HepG2 (cell line): Measurements from ENCODE around the gene CBX6. TPM values are rescaled to one million over a fixed set of nuclear protein-coding genes. Genes with fewer than 3 reads are reported as not detected.

Source experiments
- ATAC-seq: fragments of 200-7000 bp; cut with Tn5 transposase; 3 replicates; pipeline ENCODE4 v1.9.1; 2020; ENCODE audit warnings: mild to moderate bottlenecking, moderate library complexity
- BruUV-seq: library from RNA; stranded (reverse); fragments of 400-500 nt; replicated peaks from 2 replicates; lab custom pipeline; 2021; lab: Mats Ljungman, UMichigan
- CTCF ChIA-PET: fragments of 300-600 bp; formaldehyde crosslinking; extraction: SDS; loops from one replicate; lab custom pipeline; 2021; ENCODE audit warnings: low total read pairs, inconsistent platforms, low intra/inter-chr PET ratio; lab: Yijun Ruan, JAX
- POLR2A ChIA-PET: fragments of 350-600 bp; sonication (Branson Sonifier 250); formaldehyde crosslinking; loops from one replicate; lab custom pipeline; 2020; ENCODE audit warnings: antibody characterized with exemption, inconsistent platforms; lab: Yijun Ruan, JAX
- DNase-seq: peaks from one replicate; pipeline ENCODE4 v3.0.0-alpha.2; 2015; ENCODE audit warnings: low spot score
- FAIRE-seq: peaks from 3 replicates; lab custom pipeline; 2011; peaks lifted over from hg19 to GRCh38; lab: Jason Lieb, UNC
- H2AFZ ChIP-seq: one replicate; pipeline ENCODE4 v1.6.1; 2011; ENCODE audit warnings: low read length, inconsistent platforms
- H3K27ac ChIP-seq: fragments of 300-600 bp; 3 replicates; pipeline ENCODE4 v1.8.0; 2011; ENCODE audit warnings: mixed run types, mild to moderate bottlenecking, mixed read lengths, low read length, inconsistent platforms; ENCODE audit not compliant: insufficient read depth; ENCODE audit errors: extremely low read length
- H3K27me3 ChIP-seq, 2 experiments: fragments of 200-600 bp in 1 of 2; 2 replicates in 1 of 2; 3 replicates in 1 of 2; pipeline versions ENCODE4 v1.6.0 to v1.8.0; 2011; ENCODE audit warnings: low read length in 2 of 2, mild to moderate bottlenecking in 2 of 2, moderate library complexity in 2 of 2, inconsistent platforms in 1 of 2; ENCODE audit not compliant: insufficient read depth in 2 of 2, control insufficient read depth in 1 of 2
- H3K36me3 ChIP-seq, 2 experiments: fragments of 200-600 bp in 1 of 2; replicated peaks in 1 of 2; 2 replicates in 1 of 2; 3 replicates in 1 of 2; pipeline versions ENCODE4 v1.5.1 to v1.8.0; 2011; ENCODE audit warnings: low read length in 2 of 2, inconsistent platforms in 1 of 2; ENCODE audit not compliant: insufficient read depth in 2 of 2, control insufficient read depth in 1 of 2
- H3K4me1 ChIP-seq: 2 replicates; pipeline ENCODE4 v1.5.1; 2012; ENCODE audit warnings: low read length, inconsistent platforms; ENCODE audit not compliant: insufficient read depth
- H3K4me2 ChIP-seq: 2 replicates; pipeline ENCODE4 v1.6.0; 2011; ENCODE audit warnings: low read depth, low read length, inconsistent platforms
- H3K4me3 ChIP-seq, 3 experiments: fragments of 200-600 bp in 1 of 3; sonication (generic), shearing (Covaris generic) in 1 of 3; replicated peaks in 1 of 3; 2 replicates each; pipeline ENCODE4 v1.5.1; 2011 to 2016; ENCODE audit warnings: low read length in 3 of 3, inconsistent platforms in 2 of 3, low read depth in 2 of 3, mild to moderate bottlenecking in 2 of 3, control low read depth in 1 of 3, mixed read lengths in 1 of 3; ENCODE audit not compliant: insufficient read depth in 1 of 3
- H3K79me2 ChIP-seq: one replicate; pipeline ENCODE4 v1.6.1; 2011; ENCODE audit warnings: low read length, inconsistent platforms; ENCODE audit not compliant: insufficient read depth
- H3K9ac ChIP-seq: 2 replicates; pipeline ENCODE4 v1.6.0; 2011; ENCODE audit warnings: mild to moderate bottlenecking, low read depth, low read length, inconsistent platforms; ENCODE audit not compliant: insufficient read depth
- H3K9me3 ChIP-seq: 2 replicates; pipeline ENCODE4 v1.5.1; 2012; ENCODE audit warnings: mild to moderate bottlenecking, low read length
- H4K20me1 ChIP-seq: 2 replicates; pipeline ENCODE4 v1.6.0; 2011; ENCODE audit warnings: inconsistent platforms, mild to moderate bottlenecking, low read length, moderate library complexity; ENCODE audit not compliant: insufficient read depth
- CAMTA2 ChIP-seq: sonication (generic); formaldehyde crosslinking; IDR thresholded peaks from 2 replicates; pipeline ENCODE4 v1.4.0; 2020; ENCODE audit warnings: mild to moderate bottlenecking, missing genetic modification reagents, borderline replicate concordance
- HES4 ChIP-seq: sonication (generic); formaldehyde crosslinking; IDR thresholded peaks from 2 replicates; pipeline ENCODE4 v1.9.0; 2021; ENCODE audit warnings: mild to moderate bottlenecking, missing genetic modification reagents, borderline replicate concordance
- ZNF878 ChIP-seq: sonication (generic); formaldehyde crosslinking; IDR thresholded peaks from 2 replicates; pipeline ENCODE4 v1.8.1; 2023; ENCODE audit warnings: mild to moderate bottlenecking, missing genetic modification reagents, moderate library complexity
- WGBS: methylation state at CpG from one replicate; pipeline ENCODE4 v1.1.6; 2017; ENCODE audit warnings: low lambda C conversion rate; 5-methylcytosine and 5-hydroxymethylcytosine counted together
- in situ Hi-C: cut with HindIII; loops from 2 replicates; pipeline ENCODE4 v1.10.0; 2017; ENCODE audit warnings: low pct_unique_long_range_greater_than_20kb; ENCODE audit not compliant: extremely low pct_ligation_motif_present
- intact Hi-C: fragments of 100-400 bp; cut with micrococcal nuclease; formaldehyde crosslinking; loops from one replicate; pipeline ENCODE4 v1.10.0; 2022; ENCODE audit not compliant: unreplicated experiment
- polyA plus RNA-seq, 8 experiments: library from polyadenylated mRNA; depleted of rRNA in 3 of 8; stranded (reverse) in 7 of 8; unstranded in 1 of 8; fragments of >200 nt; fragmentation: Illumina TruSeq in 4 of 8; extraction: Trizol in 4 of 8; gene quantifications; 2 replicates each; pipeline versions ENCODE4 v1.2.1 to v1.2.3, GENCODE V29; 2011 to 2016; ENCODE audit warnings: low read depth in 4 of 8, missing spikeins in 1 of 8, mixed read lengths in 1 of 8; ENCODE audit not compliant: insufficient read depth in 1 of 8
- total RNA-seq, 5 experiments: library from RNA; depleted of rRNA; stranded (reverse); fragments of >200 nt; fragmentation: Illumina TruSeq; extraction: Trizol; gene quantifications; 2 replicates each; pipeline ENCODE4 v1.2.3, GENCODE V29; 2016; ENCODE audit warnings: low read depth in 1 of 5
- TF ChIP-seq, protein P1 (sequence below): sonication (generic); formaldehyde crosslinking; IDR thresholded peaks from 2 replicates; pipeline ENCODE4 v1.4.0; 2020; ENCODE audit warnings: missing genetic modification reagents, borderline replicate concordance
- TF ChIP-seq, protein P2 (sequence below): sonication (generic); formaldehyde crosslinking; IDR thresholded peaks from 2 replicates; pipeline ENCODE4 v1.4.0; 2020; ENCODE audit warnings: missing genetic modification reagents

Gene CBX6
- total and polyA plus RNA-seq, 2 of the 13 experiments (the other 11 are each of a cell fraction or from before 2014, with no cell fraction given) = 1.7 to 6.5 TPM

DNA sequence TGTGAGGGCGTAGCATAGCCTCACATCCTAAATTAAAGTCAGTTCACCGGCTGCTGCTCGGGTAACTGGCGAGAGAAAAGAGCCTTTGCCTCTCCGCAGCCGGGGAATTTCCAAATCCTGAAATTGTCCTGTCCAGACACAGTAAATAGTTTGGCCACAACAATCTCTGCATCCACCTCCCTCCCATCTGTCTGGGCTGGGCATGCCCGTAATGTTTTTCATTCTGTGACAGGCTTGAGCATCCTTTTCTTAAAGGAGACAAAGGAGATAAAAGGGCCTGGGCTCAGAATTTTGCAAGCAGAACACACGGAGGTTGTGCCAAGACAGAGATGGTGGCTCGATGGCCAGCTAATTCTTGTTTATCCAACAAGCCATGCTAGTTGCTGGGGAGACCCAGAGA lies 19.2 kb upstream of the CBX6 start (continued):
- TF ChIP-seq, protein P1, sequence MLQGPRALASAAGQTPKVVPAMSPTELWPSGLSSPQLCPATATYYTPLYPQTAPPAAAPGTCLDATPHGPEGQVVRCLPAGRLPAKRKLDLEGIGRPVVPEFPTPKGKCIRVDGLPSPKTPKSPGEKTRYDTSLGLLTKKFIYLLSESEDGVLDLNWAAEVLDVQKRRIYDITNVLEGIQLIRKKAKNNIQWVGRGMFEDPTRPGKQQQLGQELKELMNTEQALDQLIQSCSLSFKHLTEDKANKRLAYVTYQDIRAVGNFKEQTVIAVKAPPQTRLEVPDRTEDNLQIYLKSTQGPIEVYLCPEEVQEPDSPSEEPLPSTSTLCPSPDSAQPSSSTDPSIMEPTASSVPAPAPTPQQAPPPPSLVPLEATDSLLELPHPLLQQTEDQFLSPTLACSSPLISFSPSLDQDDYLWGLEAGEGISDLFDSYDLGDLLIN = no peak
- TF ChIP-seq, protein P2, sequence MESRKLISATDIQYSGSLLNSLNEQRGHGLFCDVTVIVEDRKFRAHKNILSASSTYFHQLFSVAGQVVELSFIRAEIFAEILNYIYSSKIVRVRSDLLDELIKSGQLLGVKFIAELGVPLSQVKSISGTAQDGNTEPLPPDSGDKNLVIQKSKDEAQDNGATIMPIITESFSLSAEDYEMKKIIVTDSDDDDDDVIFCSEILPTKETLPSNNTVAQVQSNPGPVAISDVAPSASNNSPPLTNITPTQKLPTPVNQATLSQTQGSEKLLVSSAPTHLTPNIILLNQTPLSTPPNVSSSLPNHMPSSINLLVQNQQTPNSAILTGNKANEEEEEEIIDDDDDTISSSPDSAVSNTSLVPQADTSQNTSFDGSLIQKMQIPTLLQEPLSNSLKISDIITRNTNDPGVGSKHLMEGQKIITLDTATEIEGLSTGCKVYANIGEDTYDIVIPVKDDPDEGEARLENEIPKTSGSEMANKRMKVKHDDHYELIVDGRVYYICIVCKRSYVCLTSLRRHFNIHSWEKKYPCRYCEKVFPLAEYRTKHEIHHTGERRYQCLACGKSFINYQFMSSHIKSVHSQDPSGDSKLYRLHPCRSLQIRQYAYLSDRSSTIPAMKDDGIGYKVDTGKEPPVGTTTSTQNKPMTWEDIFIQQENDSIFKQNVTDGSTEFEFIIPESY = no peak
- TF ChIP-seq ZNF878 (CRISPR knock-in tag) (no peak), HES4 (no peak)

- CTCF ChIA-PET = no interaction called here
- no peaks in the 10 kb centered on the region for H3K4me1 ChIP-seq
- H3K4me2 ChIP-seq = no peak overlapping the region
- no peaks in the 10 kb centered on the region for H3K36me3 ChIP-seq
- WGBS = 25% methylated on average over 5 of the region's 5 CpGs
- H3K4me3 ChIP-seq = no peak overlapping the region
- H3K9me3 ChIP-seq = no peaks in the 10 kb centered on the region
- no peaks in the 10 kb centered on the region for H4K20me1 ChIP-seq
- no peak for TF ChIP-seq CAMTA2 (CRISPR knock-in tag)
- in situ Hi-C loops = no loop called here
- ATAC-seq (no peak), FAIRE-seq (no peak), DNase-seq (no peak)
- intact Hi-C loops = no loop called here
- H3K79me2 ChIP-seq = no peaks in the 10 kb centered on the region
- H2AFZ ChIP-seq = no peak overlapping the region
- no peak overlapping the region for H3K27ac ChIP-seq
- POLR2A ChIA-PET = no interaction called here
- H3K9ac ChIP-seq = no peak overlapping the region
- BruUV-seq = no TSS peak
- peaks cover 2 to 17% of the 10 kb centered on the region in 2 experiments; a peak in 3 of 5 replicates for H3K27me3 ChIP-seq
Observed at GRCh38 chr22:38890377-38890776, 18.4 kb upstream of the CBX6 start.
